Panc1 (cell line): ENCODE results near the gene PDP2. TPM values are rescaled to one million over a fixed set of nuclear protein-coding genes. Genes with fewer than 3 reads are reported as not detected.
"Not testable (repeated sequence)": the region's sequence is repeated elsewhere in the genome, so short reads cannot be mapped to it uniquely, and the experiment has no call there.

Experiments used
- ATAC-seq: fragments of 200-7000 bp; cut with Tn5 transposase; 2 replicates; pipeline ENCODE4 v1.9.1; 2020; ENCODE audit warnings: mild to moderate bottlenecking, moderate library complexity
- BruUV-seq: library from RNA; stranded (reverse); fragments of 400-500 nt; replicated peaks from 2 replicates; lab custom pipeline; 2021; lab: Mats Ljungman, UMichigan
- CTCF ChIA-PET: fragments of 300-600 bp; sonication (Branson Sonifier 250); formaldehyde crosslinking; loops from one replicate; lab custom pipeline; 2022; ENCODE audit warnings: antibody characterized with exemption; lab: Charles Lee
- POLR2A ChIA-PET: fragments of 300-600 bp; sonication (Branson Sonifier 250); formaldehyde crosslinking; loops from one replicate; lab custom pipeline; 2022; ENCODE audit warnings: antibody characterized with exemption; lab: Charles Lee
- DNase-seq: peaks from one replicate; pipeline ENCODE4 v3.0.0-alpha.2; 2010; ENCODE audit warnings: low read depth, low spot score
- H3K27ac ChIP-seq: 2 replicates; pipeline ENCODE4 v1.5.1; 2011; ENCODE audit warnings: mild to moderate bottlenecking, low read length, inconsistent platforms
- H3K27me3 ChIP-seq: fragments of 200-500 bp; sonication (Bioruptor generic); 2 replicates; pipeline ENCODE4 v1.6.0; 2014; ENCODE audit warnings: low read length, inconsistent platforms; ENCODE audit not compliant: control insufficient read depth, insufficient read depth
- H3K36me3 ChIP-seq: fragments of 200-500 bp; sonication (Bioruptor generic); 2 replicates; pipeline ENCODE4 v1.5.1; 2014; ENCODE audit warnings: inconsistent platforms, mild to moderate bottlenecking, low read length, moderate library complexity; ENCODE audit not compliant: control insufficient read depth, insufficient read depth
- H3K4me1 ChIP-seq: 2 replicates; pipeline ENCODE4 v1.5.1; 2011; ENCODE audit warnings: inconsistent platforms, mild to moderate bottlenecking, low read length, moderate library complexity; ENCODE audit not compliant: control insufficient read depth, insufficient read depth
- H3K4me3 ChIP-seq, 2 experiments: 2 replicates each; pipeline ENCODE4 v1.5.1; 2011 to 2012; ENCODE audit warnings: low read depth in 2 of 2, low read length in 2 of 2, mild to moderate bottlenecking in 2 of 2, inconsistent platforms in 1 of 2, moderate library complexity in 1 of 2
- H3K9me3 ChIP-seq: fragments of 200-500 bp; sonication (Bioruptor generic); 2 replicates; pipeline ENCODE4 v1.5.1; 2014; ENCODE audit warnings: low read depth, mild to moderate bottlenecking, inconsistent platforms, low read length, moderate library complexity; ENCODE audit not compliant: control insufficient read depth, insufficient read depth
- CTCF ChIP-seq: fragments of 450-650 bp; IDR thresholded peaks from 2 replicates; pipeline ENCODE4 v1.5.1; 2017; ENCODE audit warnings: mild to moderate bottlenecking
- POLR2AphosphoS5 ChIP-seq: IDR thresholded peaks from 2 replicates; pipeline ENCODE4 v1.6.1; 2012; ENCODE audit warnings: mild to moderate bottlenecking, low read depth, low read length, moderate library complexity
- REST ChIP-seq, 2 experiments: IDR thresholded peaks; 2 replicates each; pipeline ENCODE4 v1.6.1; 2011 to 2012; ENCODE audit warnings: low read depth in 2 of 2, control low read depth in 1 of 2, low read length in 1 of 2, mild to moderate bottlenecking in 1 of 2, moderate library complexity in 1 of 2; ENCODE audit not compliant: insufficient read depth in 1 of 2
- SIN3A ChIP-seq: IDR thresholded peaks from 2 replicates; pipeline ENCODE4 v1.6.1; 2012; ENCODE audit warnings: low read depth, mild to moderate bottlenecking, low read length, moderate library complexity, borderline replicate concordance; ENCODE audit not compliant: insufficient read depth
- TCF7L2 ChIP-seq: IDR thresholded peaks from 2 replicates; pipeline ENCODE4 v1.6.1; 2011; ENCODE audit warnings: mild to moderate bottlenecking, low read depth, low read length, inconsistent platforms
- in situ Hi-C: cut with HindIII; loops from 2 replicates; pipeline ENCODE4 v1.10.0; 2016; ENCODE audit warnings: low sequenced_read_pairs, low pct_unique_long_range_greater_than_20kb
- intact Hi-C: fragments of 100-400 bp; cut with micrococcal nuclease; formaldehyde crosslinking; loops from one replicate; pipeline ENCODE4 v1.10.0; 2022; ENCODE audit not compliant: unreplicated experiment
- total RNA-seq: library from RNA; stranded (reverse); gene quantifications from one replicate; pipeline ENCODE4 v1.2.1, GENCODE V29; 2021; ENCODE audit not compliant: unreplicated experiment

The PDP2 gene
- total RNA-seq, 1 experiment from 2014 or later: 15.9 TPM

- in situ Hi-C loops: no loop called here
- Histone ChIP-seq H3K9me3 (no peaks in the 10 kb centered on the region), H3K27me3 (no peaks in the 10 kb centered on the region), H3K27ac (no peak overlapping the region), H3K36me3 (no peaks in the 10 kb centered on the region), H3K4me3 (no peak overlapping the region), H3K4me1 (peaks cover 9% of the 10 kb centered on the region)
- no TSS peak for BruUV-seq
- ChIA-PET CTCF (interaction anchor here (0.6 to 1.4 kb wide), 3 partner anchors 14 to 105 kb away, joined by 3 to 4 read pairs (median 3); no protein-coding TSS in a partner anchor), POLR2A (no interaction called here)
- intact Hi-C loops: loop anchor here (5.0 kb wide), 1 partner anchor 52 kb away; no protein-coding TSS in a partner anchor
- no peak for DNase-seq
- TF ChIP-seq TCF7L2 (no peak), SIN3A (no peak), CTCF (no peak), REST (IDR thresholded peaks at IDR 0.05; ENCODE audit: insufficient read depth in 1 of 2, low read depth in 2 of 2, low read length in 1 of 2) (no peak), POLR2AphosphoS5 (no peak)
- ATAC-seq: no peak
Measured at GRCh38 chr16:66895689-66895979, 15.3 kb downstream of the PDP2 start.

GRCh38 chr16:66895999-66896398 is 15.7 kb downstream of the PDP2 start:
- ChIA-PET POLR2A (no interaction called here), CTCF (interaction anchor here (0.6 to 1.1 kb wide), 2 partner anchors 14 to 106 kb away, joined by 3 to 4 read pairs; no protein-coding TSS in a partner anchor)
- in situ Hi-C loops (no loop called here), intact Hi-C loops (loop anchor here (5.0 kb wide), 1 partner anchor 51 kb away; no protein-coding TSS in a partner anchor)
- DNase-seq: no peak
- ATAC-seq: no peak
- Histone ChIP-seq H3K36me3 (no peaks in the 10 kb centered on the region), H3K9me3 (no peaks in the 10 kb centered on the region), H3K27ac (no peak overlapping the region), H3K4me1 (peaks cover 9% of the 10 kb centered on the region), H3K4me3 (no peak overlapping the region), H3K27me3 (no peaks in the 10 kb centered on the region)
- TF ChIP-seq POLR2AphosphoS5 (no peak), REST (IDR thresholded peaks at IDR 0.05; ENCODE audit: insufficient read depth in 1 of 2, low read depth in 2 of 2, low read length in 1 of 2) (no peak), CTCF (no peak), SIN3A (no peak), TCF7L2 (no peak)
- BruUV-seq: no TSS peak

GRCh38 chr16:66896682-66897081 is 16.4 kb downstream of the PDP2 start:
- H3K27me3 ChIP-seq, BruUV-seq, H3K27ac ChIP-seq, CTCF ChIA-PET, H3K4me1 ChIP-seq, H3K9me3 ChIP-seq, POLR2A ChIA-PET, H3K4me3 ChIP-seq, DNase-seq, in situ Hi-C loops, H3K36me3 ChIP-seq, ATAC-seq: not testable (repeated sequence)
- intact Hi-C loops: loop anchor here (5.0 kb wide), 1 partner anchor 51 kb away; no protein-coding TSS in a partner anchor
